CD14-positive monocyte (primary cell): ENCODE data around the gene IER3IP1. TPM values are rescaled to one million over a fixed set of nuclear protein-coding genes. Genes with fewer than 3 reads are reported as not detected.

ENCODE experiments used
- DNase-seq, 3 donors: peaks; one replicate each; pipeline ENCODE4 v3.0.0-alpha.2; 2011 to 2022
- H2AFZ ChIP-seq: 2 replicates; pipeline ENCODE4 v1.6.0; 2012; ENCODE audit warnings: mild to moderate bottlenecking, low read depth, low read length, inconsistent platforms; ENCODE audit not compliant: insufficient read depth, poor library complexity, severe bottlenecking
- H3K27ac ChIP-seq, 2 donors: 1 replicate in 1 of 2; 2 replicates in 1 of 2; pipeline ENCODE4 v1.5.1; 2012 to 2013; ENCODE audit warnings: low read length in 2 of 2, control low read depth in 1 of 2, inconsistent platforms in 1 of 2, low read depth in 1 of 2, mild to moderate bottlenecking in 1 of 2
- H3K27me3 ChIP-seq, 2 donors: one replicate each; pipeline versions ENCODE4 v1.6.0 to v1.6.1; 2011 to 2013; ENCODE audit warnings: low read length in 2 of 2; ENCODE audit not compliant: control insufficient read depth in 2 of 2, insufficient read depth in 2 of 2
- H3K36me3 ChIP-seq, 2 donors: replicated peaks in 1 of 2; 1 replicate in 1 of 2; 2 replicates in 1 of 2; pipeline versions ENCODE4 v1.5.1 to v1.6.1; 2012 to 2013; ENCODE audit warnings: low read length in 2 of 2, control low read depth in 1 of 2, inconsistent platforms in 1 of 2, mild to moderate bottlenecking in 1 of 2; ENCODE audit not compliant: insufficient read depth in 2 of 2, control insufficient read depth in 1 of 2
- H3K4me1 ChIP-seq, 2 donors: 1 replicate in 1 of 2; 2 replicates in 1 of 2; pipeline versions ENCODE4 v1.5.1 to v1.6.1; 2012 to 2013; ENCODE audit warnings: low read length in 2 of 2, control low read depth in 1 of 2, inconsistent platforms in 1 of 2, mild to moderate bottlenecking in 1 of 2, moderate library complexity in 1 of 2; ENCODE audit not compliant: insufficient read depth in 2 of 2, control insufficient read depth in 1 of 2
- H3K4me2 ChIP-seq: replicated peaks from 2 replicates; pipeline ENCODE3; 2012; ENCODE audit warnings: low read length, moderate library complexity, mild to moderate bottlenecking; ENCODE audit not compliant: poor library complexity, severe bottlenecking; ENCODE audit errors: extremely low read depth
- H3K4me3 ChIP-seq, 3 experiments: fragments of 200-600 bp in 1 of 3; sonication (generic) in 1 of 3; replicated peaks in 1 of 3; 1 replicate in 2 of 3; 2 replicates in 1 of 3; pipeline ENCODE4 v1.5.1; 2011 to 2013; ENCODE audit warnings: low read length in 3 of 3, mild to moderate bottlenecking in 3 of 3, control low read depth in 2 of 3, low read depth in 2 of 3, inconsistent platforms in 1 of 3, moderate library complexity in 1 of 3
- H3K79me2 ChIP-seq: 2 replicates; pipeline ENCODE4 v1.6.0; 2012; ENCODE audit warnings: mild to moderate bottlenecking, control low read depth, inconsistent platforms, low read length, moderate library complexity; ENCODE audit not compliant: insufficient read depth
- H3K9ac ChIP-seq: 2 replicates; pipeline ENCODE4 v1.6.0; 2017; ENCODE audit warnings: low read length, mild to moderate bottlenecking; ENCODE audit not compliant: insufficient read depth, poor library complexity, severe bottlenecking
- H3K9me3 ChIP-seq, 2 donors: replicated peaks in 1 of 2; 1 replicate in 1 of 2; 2 replicates in 1 of 2; pipeline versions ENCODE4 v1.5.1 to v1.6.1; 2012 to 2013; ENCODE audit warnings: low read length in 2 of 2, control low read depth in 1 of 2; ENCODE audit not compliant: control insufficient read depth in 1 of 2, insufficient read depth in 1 of 2
- H4K20me1 ChIP-seq: 2 replicates; pipeline ENCODE4 v1.6.0; 2012; ENCODE audit warnings: mild to moderate bottlenecking, low read length, control low read depth, moderate library complexity; ENCODE audit not compliant: insufficient read depth
- H3K27ac Mint-ChIP-seq, 7 donors: one replicate each; pipeline ENCODE4 v1.8.0; 2020; ENCODE audit warnings: mild to moderate bottlenecking in 7 of 7, mixed read lengths in 7 of 7, moderate library complexity in 6 of 7, inconsistent platforms in 2 of 7
- H3K27me3 Mint-ChIP-seq, 3 donors: one replicate each; pipeline ENCODE4 v1.8.0; 2021 to 2022; ENCODE audit warnings: low read depth in 3 of 3, mild to moderate bottlenecking in 3 of 3, mixed read lengths in 3 of 3, moderate library complexity in 3 of 3, inconsistent platforms in 1 of 3
- H3K36me3 Mint-ChIP-seq, 2 donors: one replicate each; pipeline ENCODE4 v1.8.0; 2020; ENCODE audit warnings: mixed read lengths in 2 of 2, inconsistent platforms in 1 of 2, mild to moderate bottlenecking in 1 of 2
- H3K4me1 Mint-ChIP-seq: one replicate; pipeline ENCODE4 v1.8.0; 2020; ENCODE audit warnings: mild to moderate bottlenecking, mixed read lengths
- H3K4me3 Mint-ChIP-seq, 2 donors: one replicate each; pipeline ENCODE4 v1.8.0; 2020; ENCODE audit warnings: mild to moderate bottlenecking in 2 of 2, mixed read lengths in 2 of 2, moderate library complexity in 1 of 2
- H3K9me3 Mint-ChIP-seq, 7 donors: one replicate each; pipeline ENCODE4 v1.8.0; 2020 to 2022; ENCODE audit warnings: mixed read lengths in 7 of 7, mild to moderate bottlenecking in 6 of 7, moderate library complexity in 6 of 7, inconsistent platforms in 2 of 7
- WGBS: methylation state at CpG from one replicate; pipeline ENCODE4 v1.1.5; 2013; ENCODE audit warnings: missing lambda C conversion rate; ENCODE audit not compliant: insufficient coverage; 5-methylcytosine and 5-hydroxymethylcytosine counted together
- intact Hi-C, 2 donors: fragments of 100-400 bp; cut with micrococcal nuclease; formaldehyde crosslinking; loops; one replicate each; pipeline versions ENCODE4 v1.15.0 to v1.15.1; 2023
- polyA plus RNA-seq, 3 donors: library from polyadenylated mRNA; depleted of rRNA in 1 of 3; unstranded in 2 of 3; stranded (reverse) in 1 of 3; fragments of 300-500 nt in 2 of 3; fragments of >200 nt in 1 of 3; fragmentation: Illumina TruSeq in 2 of 3; gene quantifications; 1 replicate in 2 of 3; 2 replicates in 1 of 3; pipeline ENCODE4 v1.2.3, GENCODE V29; 2012 to 2021
- TF ChIP-seq, protein P1 (sequence below): fragments of 200-600 bp; IDR thresholded peaks from one replicate; pipeline ENCODE4 v1.8.0; 2022; ENCODE audit warnings: antibody characterized with exemption, mild to moderate bottlenecking

Gene IER3IP1
- polyA plus RNA-seq, 3 donors, result 3.8 to 17.2 (median 14.4) TPM

DNA sequence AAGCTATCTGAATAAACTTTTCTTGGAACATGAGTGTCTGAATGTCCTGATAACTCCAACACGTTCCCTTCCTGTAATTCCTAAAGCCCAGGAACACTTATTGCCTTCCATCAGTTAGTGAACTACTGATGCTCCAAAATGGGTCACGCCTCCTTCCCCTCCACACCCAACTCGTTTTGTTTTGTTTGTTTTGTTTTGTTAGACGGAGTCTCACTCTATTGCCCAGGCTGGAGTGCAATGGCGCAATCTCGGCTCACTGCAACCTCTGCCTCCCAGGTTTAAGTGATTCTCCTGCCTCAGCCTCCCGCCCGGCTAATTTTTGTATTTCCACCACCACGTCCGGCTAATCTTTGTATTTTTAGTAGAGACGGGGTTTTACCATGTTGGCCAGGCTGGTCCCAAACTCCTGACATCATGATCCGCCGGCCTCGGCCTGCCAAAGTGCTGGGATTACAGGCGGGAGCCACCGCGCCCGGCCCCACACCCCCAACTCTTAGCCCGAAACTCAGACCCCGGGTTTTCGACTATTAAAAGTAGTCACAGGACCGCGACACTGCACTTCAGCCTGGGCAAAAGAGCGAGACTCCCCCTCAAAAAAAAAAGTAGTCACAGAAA is 774 bp downstream of the IER3IP1 start:
- TF ChIP-seq, protein P1, sequence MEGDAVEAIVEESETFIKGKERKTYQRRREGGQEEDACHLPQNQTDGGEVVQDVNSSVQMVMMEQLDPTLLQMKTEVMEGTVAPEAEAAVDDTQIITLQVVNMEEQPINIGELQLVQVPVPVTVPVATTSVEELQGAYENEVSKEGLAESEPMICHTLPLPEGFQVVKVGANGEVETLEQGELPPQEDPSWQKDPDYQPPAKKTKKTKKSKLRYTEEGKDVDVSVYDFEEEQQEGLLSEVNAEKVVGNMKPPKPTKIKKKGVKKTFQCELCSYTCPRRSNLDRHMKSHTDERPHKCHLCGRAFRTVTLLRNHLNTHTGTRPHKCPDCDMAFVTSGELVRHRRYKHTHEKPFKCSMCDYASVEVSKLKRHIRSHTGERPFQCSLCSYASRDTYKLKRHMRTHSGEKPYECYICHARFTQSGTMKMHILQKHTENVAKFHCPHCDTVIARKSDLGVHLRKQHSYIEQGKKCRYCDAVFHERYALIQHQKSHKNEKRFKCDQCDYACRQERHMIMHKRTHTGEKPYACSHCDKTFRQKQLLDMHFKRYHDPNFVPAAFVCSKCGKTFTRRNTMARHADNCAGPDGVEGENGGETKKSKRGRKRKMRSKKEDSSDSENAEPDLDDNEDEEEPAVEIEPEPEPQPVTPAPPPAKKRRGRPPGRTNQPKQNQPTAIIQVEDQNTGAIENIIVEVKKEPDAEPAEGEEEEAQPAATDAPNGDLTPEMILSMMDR, result no peak
- intact Hi-C loops, result no loop called here
- peak overlapping the region; percentile 76 to 90 (median 76) for H3K4me3 ChIP-seq
- H3K79me2 ChIP-seq, result peaks cover 54% of the 10 kb centered on the region
- peaks cover 3 to 4% (median 4%) of the 10 kb centered on the region in 3 donors for H3K27me3 Mint-ChIP-seq
- peak overlapping the region in 1 of 2 donors; percentile 77 for H3K27ac ChIP-seq
- H3K36me3 Mint-ChIP-seq, result no peaks in the 10 kb centered on the region
- H3K9me3 ChIP-seq, result no peaks in the 10 kb centered on the region
- H3K27ac Mint-ChIP-seq, result peak overlapping the region in 5 of 7 donors; percentile 47 to 88 (median 75)
- no peak for DNase-seq
- H3K4me1 Mint-ChIP-seq, result peaks cover 2% of the 10 kb centered on the region
- peak overlapping the region; percentile 92 for H3K4me2 ChIP-seq
- H4K20me1 ChIP-seq, result peaks cover 3% of the 10 kb centered on the region
- WGBS, result 4% methylated on average over 13 of the region's 24 CpGs
- no peak overlapping the region for H3K4me3 Mint-ChIP-seq
- H2AFZ ChIP-seq, result peak overlapping the region; percentile 97
- H3K9ac ChIP-seq, result peak overlapping the region; percentile 84
- peaks cover 12 to 14% of the 10 kb centered on the region in 2 donors for H3K4me1 ChIP-seq
- H3K27me3 ChIP-seq, result no peaks in the 10 kb centered on the region
- H3K9me3 Mint-ChIP-seq, result no peaks in the 10 kb centered on the region
- no peaks in the 10 kb centered on the region for H3K36me3 ChIP-seq

DNA sequence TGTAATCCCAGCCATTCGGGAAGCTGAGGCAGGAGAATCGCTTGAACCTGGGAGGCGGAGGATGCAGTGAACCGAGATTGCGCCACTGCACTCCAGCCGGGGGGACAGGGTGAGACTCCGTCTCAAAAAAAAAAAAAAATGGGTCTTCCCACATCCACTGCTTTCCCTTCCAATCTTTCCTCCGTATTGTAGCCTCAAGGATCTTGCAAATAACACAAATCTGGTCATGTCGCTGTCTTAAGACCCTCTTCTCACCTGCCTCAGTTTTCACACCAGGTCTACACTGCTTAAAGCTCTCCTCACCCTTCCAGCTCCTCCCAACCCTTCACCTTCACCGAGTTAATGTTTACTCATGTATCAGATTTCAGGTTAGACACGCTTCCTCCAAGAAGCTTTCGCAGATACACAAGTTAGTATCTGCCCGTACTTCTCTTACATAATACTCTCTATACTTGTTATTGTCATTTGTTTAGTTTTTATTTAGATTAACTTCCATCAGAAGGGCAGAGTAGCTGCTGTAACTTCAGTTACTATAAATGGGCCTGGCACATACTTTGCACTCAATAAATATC is 1.5 kb downstream of the IER3IP1 start:
- intact Hi-C loops, result no loop called here
- Mint-ChIP-seq H3K9me3 (no peaks in the 10 kb centered on the region), H3K27ac (no peak overlapping the region), H3K36me3 (no peaks in the 10 kb centered on the region), H3K4me3 (no peak overlapping the region), H3K27me3 (peaks cover 3 to 4% (median 4%) of the 10 kb centered on the region in 3 donors), H3K4me1 (peaks cover 2% of the 10 kb centered on the region)
- H4K20me1 ChIP-seq, result peaks cover 9% of the 10 kb centered on the region
- peaks cover 12 to 14% of the 10 kb centered on the region in 2 donors for H3K4me1 ChIP-seq
- no peak for DNase-seq
- H2AFZ ChIP-seq, result no peak overlapping the region
- no peaks in the 10 kb centered on the region for H3K27me3 ChIP-seq
- H3K4me2 ChIP-seq, result peak overlapping the region; percentile 92
- no peak overlapping the region for H3K27ac ChIP-seq
- 90% methylated on average over 8 of the region's 13 CpGs for WGBS
- no peaks in the 10 kb centered on the region for H3K9me3 ChIP-seq
- H3K9ac ChIP-seq, result no peak overlapping the region
- H3K79me2 ChIP-seq, result peaks cover 62% of the 10 kb centered on the region
- TF ChIP-seq, protein P1, result no peak
- H3K36me3 ChIP-seq, result no peaks in the 10 kb centered on the region
- peak overlapping the region in 1 of 3 experiments; percentile 90 for H3K4me3 ChIP-seq
